GM19468 (cell line): Measurements from ENCODE around the gene SBNO1.

ENCODE experiments used
- ATAC-seq: cut with Tn5 transposase; IDR thresholded peaks from one replicate; pipeline ENCODE4 v1.9.1; 2021; ENCODE audit warnings: mild to moderate bottlenecking, moderate library complexity, moderate number of reproducible peaks; ENCODE audit not compliant: unreplicated experiment; ENCODE audit errors: extremely low read depth

Gene SBNO1

GRCh38 chr12:123278101-123278627, 86.5 kb downstream of the SBNO1 start:
- ATAC-seq, result peak; percentile 82

GRCh38 chr12:123273166-123273565, 91.5 kb downstream of the SBNO1 start:
- ATAC-seq, result no peak

- ATAC-seq, result no peak
Measured at GRCh38 chr12:123271001-123271668, 93.5 kb downstream of the SBNO1 start.

- ATAC-seq, result no peak
Measured at GRCh38 chr12:123270214-123271000, 94.2 kb downstream of the SBNO1 start.

- no peak for ATAC-seq
Measured at GRCh38 chr12:123269896-123270213, 94.8 kb downstream of the SBNO1 start.

- no peak for ATAC-seq
Measured at GRCh38 chr12:123269395-123269892, 95.2 kb downstream of the SBNO1 start.

GRCh38 chr12:123268850-123269249, 95.8 kb downstream of the SBNO1 start:
- no peak for ATAC-seq

GRCh38 chr12:123267991-123268843, 96.4 kb downstream of the SBNO1 start:
- no peak for ATAC-seq

GRCh38 chr12:123267335-123267920, 97.2 kb downstream of the SBNO1 start:
- no peak for ATAC-seq

GRCh38 chr12:123266679-123267277, 97.9 kb downstream of the SBNO1 start:
- no peak for ATAC-seq

- no peak for ATAC-seq
Measured at GRCh38 chr12:123265851-123266678, 98.6 kb downstream of the SBNO1 start.

- ATAC-seq, result no peak
Measured at GRCh38 chr12:123264642-123265041, 100.0 kb downstream of the SBNO1 start.

GRCh38 chr12:123263196-123263817, 101.3 kb downstream of the SBNO1 start:
- no peak for ATAC-seq

GRCh38 chr12:123261196-123261595, 103.5 kb downstream of the SBNO1 start:
- no peak for ATAC-seq

GRCh38 chr12:123260081-123260480, 104.6 kb downstream of the SBNO1 start:
- ATAC-seq, result no peak

- no peak for ATAC-seq
Measured at GRCh38 chr12:123258593-123258992, 106.1 kb downstream of the SBNO1 start.

GRCh38 chr12:123254853-123255446, 109.7 kb downstream of the SBNO1 start:
- no peak for ATAC-seq
